ENCODE measurements around the gene TRIM63. TPM values are rescaled to one million over a fixed set of nuclear protein-coding genes. Genes with fewer than 3 reads are reported as not detected.

The TRIM63 gene
- total and polyA plus RNA-seq, 9 of the 15 experiments (the other 6 are each of a cell fraction or from before 2014, with no cell fraction given): 0.08 to 0.57 (median 0.36) TPM

- TF ChIP-seq ARID3B (CRISPR knock-in tag; IDR thresholded peaks at IDR 0.05; ENCODE audit: borderline replicate concordance) (no peak), PATZ1 (CRISPR knock-in tag; IDR thresholded peaks at IDR 0.05; ENCODE audit: borderline replicate concordance) (no peak), HMG20B (CRISPR knock-in tag; IDR thresholded peaks at IDR 0.05) (no peak), GTF2F1 (IDR thresholded peaks at IDR 0.05; ENCODE audit: low read depth, low read length) (no peak), HINFP (tag; conservative IDR thresholded peaks at IDR 0.05; ENCODE audit: low read depth) (0 out of 2 replicates have a peak, but pooled peaks have one; percentile 24), ZNF146 (CRISPR knock-in tag; IDR thresholded peaks at IDR 0.05; ENCODE audit: unreplicated experiment) (peak; percentile 53)
These were observed 42.1 kb upstream of the TRIM63 start (continued) for GRCh38 chr1:26109229-26110164.
